GM18499 (cell line): Measurements from ENCODE around the gene TMPRSS3.

Experiments used
- ATAC-seq: cut with Tn5 transposase; IDR thresholded peaks from one replicate; pipeline ENCODE4 v1.9.1; 2021; ENCODE audit warnings: moderate number of reproducible peaks; ENCODE audit not compliant: insufficient read depth, unreplicated experiment

TMPRSS3 gene

GRCh38 chr21:42357307-42357706 lies 38.5 kb downstream of the TMPRSS3 start:
- no peak for ATAC-seq

DNA sequence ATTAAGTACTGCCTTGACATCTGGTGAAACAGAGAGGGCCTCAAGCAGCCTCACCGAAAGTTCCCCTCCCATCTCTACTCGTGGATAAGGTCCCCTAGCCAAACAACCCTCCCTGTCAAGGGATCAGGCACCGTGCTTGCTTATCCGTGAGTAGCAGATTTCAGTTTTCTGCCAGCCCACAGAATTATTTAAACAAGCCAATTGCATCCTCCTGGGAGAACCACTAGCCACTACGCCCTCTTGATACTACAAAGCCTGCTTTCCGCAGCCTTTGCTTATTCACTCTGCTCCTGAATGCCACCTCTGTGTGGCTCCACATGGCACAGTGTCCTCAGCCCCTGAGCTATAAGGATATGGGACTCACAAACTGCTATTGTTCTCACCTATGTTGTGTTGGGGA lies 39.2 kb downstream of the TMPRSS3 start:
- ATAC-seq: no peak

DNA sequence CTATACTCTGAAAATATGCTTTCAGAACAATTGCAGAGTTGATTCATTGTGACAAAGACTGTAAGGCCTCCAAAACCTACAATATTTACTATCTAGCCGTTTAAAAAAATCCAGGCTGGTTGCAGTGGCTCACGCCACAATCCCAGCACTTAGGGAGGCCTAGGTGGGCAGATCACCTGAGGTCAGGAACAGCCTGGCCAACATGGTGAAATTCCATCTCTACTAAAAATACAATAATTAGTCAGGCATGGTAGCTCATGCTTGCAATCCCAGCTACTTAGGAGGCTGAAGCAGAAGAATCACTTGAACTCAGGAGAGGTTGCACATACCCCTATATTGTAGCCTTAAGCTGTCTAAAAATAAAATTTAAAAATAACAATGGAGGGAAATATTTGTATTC lies 39.8 kb downstream of the TMPRSS3 start:
- ATAC-seq: no peak

- no peak for ATAC-seq
Measured at GRCh38 chr21:42353623-42354022, 42.2 kb downstream of the TMPRSS3 start.

DNA sequence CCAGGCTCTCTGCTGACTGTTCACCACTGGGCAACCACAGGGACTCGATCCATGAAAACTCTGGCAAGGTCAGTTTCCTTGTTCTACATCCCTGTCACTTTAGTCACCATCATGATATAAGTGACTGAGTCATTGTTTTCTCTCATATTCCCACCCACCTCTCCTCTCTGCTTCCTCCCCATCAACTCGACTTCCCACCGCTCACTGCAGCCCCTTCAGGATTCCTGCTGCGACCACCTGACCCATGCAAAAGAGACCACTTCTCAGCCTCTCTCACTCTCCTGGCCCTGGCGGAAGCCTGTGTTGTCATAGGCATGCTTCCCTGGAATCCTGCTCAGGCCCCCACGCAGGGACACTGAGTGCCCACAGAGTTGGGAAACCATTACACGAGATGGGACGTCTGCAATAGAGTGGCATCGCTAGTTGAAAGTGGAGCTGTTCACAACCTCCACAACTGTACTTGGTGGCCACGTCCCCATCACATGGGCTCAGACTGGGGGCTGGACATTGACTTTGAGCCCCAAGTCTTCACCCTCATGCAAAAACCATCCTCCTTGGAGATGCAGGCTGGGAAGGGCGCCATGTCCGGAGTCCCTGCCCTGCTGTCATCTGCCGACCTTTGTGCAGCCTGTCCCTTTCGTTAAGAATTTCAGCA lies 43.3 kb downstream of the TMPRSS3 start:
- no peak for ATAC-seq

DNA sequence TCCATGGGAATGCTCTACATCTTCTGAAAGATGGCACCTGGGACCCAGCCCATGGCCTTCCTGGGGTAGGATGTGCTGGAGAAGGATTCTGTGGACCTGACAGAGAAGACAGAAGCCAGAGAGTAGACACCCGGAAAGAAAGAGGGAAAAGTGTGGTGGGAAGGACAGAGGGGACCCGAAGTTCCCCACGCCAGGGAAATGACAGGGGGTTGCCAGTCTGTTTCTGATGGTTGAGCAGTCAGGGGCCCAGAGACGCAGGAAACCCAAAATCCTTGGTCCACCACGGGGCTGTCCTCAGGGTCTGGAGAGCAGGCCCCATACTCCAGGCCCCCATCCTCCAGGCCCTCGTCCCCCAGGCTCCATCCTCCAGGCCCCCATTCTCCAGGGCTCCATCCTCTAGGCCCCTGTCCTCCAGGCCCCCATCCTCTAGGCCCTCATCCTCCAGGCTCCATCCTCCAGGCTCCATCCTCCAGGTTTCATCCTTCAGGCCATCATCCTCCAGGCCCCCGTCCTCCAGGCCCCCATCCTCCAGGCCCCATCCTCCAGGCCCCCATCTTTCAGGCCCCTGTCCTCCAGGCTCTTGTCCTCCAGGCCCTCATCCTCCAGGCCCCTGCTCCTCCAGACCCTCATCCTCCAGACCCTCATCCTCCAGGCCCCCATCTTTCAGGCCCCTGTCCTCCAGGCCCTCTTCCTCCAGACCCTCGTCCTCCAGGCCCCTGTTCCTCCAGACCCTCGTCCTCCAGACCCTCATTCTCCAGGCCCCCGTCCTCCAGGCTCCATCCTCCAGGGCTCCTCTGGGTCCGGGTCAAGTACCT lies 44.0 kb downstream of the TMPRSS3 start:
- no peak for ATAC-seq

DNA sequence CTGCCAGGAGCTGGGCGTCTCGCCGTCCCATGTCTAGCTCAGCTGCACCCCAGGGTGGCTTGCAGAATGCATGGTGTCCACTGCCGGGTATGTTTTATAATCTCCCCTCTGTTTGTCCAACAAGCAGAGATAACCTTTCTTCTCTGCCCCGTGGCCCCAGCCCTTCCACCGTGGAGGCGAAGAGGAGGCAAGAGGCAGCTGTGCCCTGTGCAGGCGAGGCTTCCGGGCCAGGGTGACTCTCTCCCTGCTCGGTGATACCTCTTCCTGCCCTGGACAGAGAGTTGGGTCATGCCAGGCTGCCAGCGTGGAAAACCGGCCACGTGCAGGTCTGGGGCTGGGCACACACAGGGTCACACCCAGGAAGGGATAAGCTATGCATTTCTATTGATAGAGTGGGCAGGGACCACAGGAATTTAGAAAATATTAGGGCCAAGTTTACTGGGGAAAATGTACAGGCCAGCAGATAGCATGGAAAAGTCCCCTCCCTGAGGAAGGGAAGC lies 44.9 kb downstream of the TMPRSS3 start, which contains the start of gene TFF2:
Gene TFF2 (minus strand): TSS at position 68 of the 500 bp plus-strand sequence. CDS start 37 bp downstream, at position 31.
- no peak for ATAC-seq

DNA sequence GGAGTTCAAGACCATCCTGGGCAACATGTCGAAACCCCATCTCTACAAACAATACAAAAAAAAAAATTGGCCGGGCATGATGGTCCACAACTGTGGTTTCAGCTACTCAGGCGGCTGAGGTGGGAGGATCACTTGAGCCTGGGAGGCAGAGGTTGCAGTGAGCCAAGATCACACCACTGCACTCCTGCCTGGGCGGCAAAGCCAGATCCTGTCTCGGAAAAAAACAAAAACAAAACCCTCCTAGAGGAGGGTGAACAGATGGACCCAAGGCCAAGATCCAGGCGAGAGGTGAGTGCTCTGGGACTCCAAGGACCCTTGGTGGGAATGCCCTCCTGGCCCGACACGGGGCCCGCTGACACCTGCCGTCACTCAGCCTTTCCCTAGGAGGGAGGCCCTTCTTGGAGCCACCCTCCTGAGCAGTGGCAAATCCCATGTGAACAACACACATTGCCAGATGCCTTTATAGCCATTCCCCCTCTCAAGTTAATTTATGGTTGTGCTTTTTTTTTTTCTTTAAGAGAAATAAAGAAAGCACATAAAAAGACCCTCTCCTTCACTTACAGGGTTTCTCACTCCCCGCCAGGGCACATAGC lies 45.4 kb downstream of the TMPRSS3 start:
- no peak for ATAC-seq

GRCh38 chr21:42349420-42350317 lies 46.2 kb downstream of the TMPRSS3 start:
- no peak for ATAC-seq

- no peak for ATAC-seq
Measured at GRCh38 chr21:42348762-42349161, 47.1 kb downstream of the TMPRSS3 start.

GRCh38 chr21:42347601-42348327 lies 48.1 kb downstream of the TMPRSS3 start:
- no peak for ATAC-seq

- no peak for ATAC-seq
Measured at GRCh38 chr21:42346866-42347600, 48.8 kb downstream of the TMPRSS3 start.

- no peak for ATAC-seq
Measured at GRCh38 chr21:42346441-42346840, 49.4 kb downstream of the TMPRSS3 start.

DNA sequence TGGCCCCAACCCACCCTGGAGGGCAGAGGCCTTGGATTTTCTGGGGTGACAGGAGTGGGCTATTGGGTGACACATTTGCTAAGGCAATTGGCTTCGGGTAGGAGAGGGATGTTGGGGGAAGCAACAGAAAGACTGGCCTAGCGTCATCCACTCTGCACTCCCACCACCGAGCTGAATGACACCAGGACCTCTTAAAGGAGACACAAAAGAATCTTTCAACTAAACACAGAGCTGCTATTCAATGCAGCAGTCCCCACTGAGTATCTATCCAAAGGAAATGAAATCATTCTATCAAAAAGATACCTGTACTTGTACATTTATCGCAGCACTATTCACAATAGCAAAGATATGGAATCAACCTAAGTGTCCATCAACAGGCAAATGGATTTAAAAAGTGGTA lies 51.2 kb downstream of the TMPRSS3 start:
- no peak for ATAC-seq

- no peak for ATAC-seq
Measured at GRCh38 chr21:42343963-42344510, 51.8 kb downstream of the TMPRSS3 start.

DNA sequence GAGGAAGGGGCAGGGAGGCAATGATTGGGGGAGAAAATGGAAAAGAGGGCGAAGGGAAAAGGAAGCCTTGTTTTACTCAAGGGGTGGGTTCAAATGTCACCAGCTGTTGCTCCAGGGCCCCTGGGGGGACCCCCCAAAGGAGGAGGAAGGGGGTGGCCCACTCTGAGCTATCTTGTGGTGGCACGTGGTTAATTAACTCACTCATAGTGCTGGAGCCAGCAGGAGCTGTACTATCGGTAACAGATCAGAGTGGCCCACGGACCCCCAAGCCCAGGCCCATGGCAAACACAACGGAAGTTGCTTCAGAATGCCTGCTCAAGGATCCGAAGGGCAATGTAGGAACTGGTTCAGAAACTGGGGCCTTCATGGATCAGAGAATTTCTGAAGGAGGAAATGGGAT lies 52.3 kb downstream of the TMPRSS3 start:
- ATAC-seq: no peak

GRCh38 chr21:42343101-42343500 lies 52.8 kb downstream of the TMPRSS3 start:
- ATAC-seq: no peak

GRCh38 chr21:42341776-42342542 lies 53.9 kb downstream of the TMPRSS3 start:
- ATAC-seq: no peak
